Activated CD8-positive, alpha-beta T cell treated with anti-CD3 and anti-CD28 coated beads for 36 hours (primary cell): ENCODE results near the gene GAPDHS. TPM values are rescaled to one million over a fixed set of nuclear protein-coding genes. Genes with fewer than 3 reads are reported as not detected.

Experiments used
- ATAC-seq: fragments of 200-7000 bp; cut with Tn5 transposase; one replicate; pipeline ENCODE4 v1.10.0; 2021; ENCODE audit warnings: mild to moderate bottlenecking, moderate library complexity
- CTCF ChIA-PET: fragments of 350-600 bp; sonication (Branson Sonifier 250); formaldehyde crosslinking; loops from one replicate; lab custom pipeline; 2021; ENCODE audit warnings: antibody characterized with exemption; lab: Charles Lee
- POLR2A ChIA-PET: fragments of 350-600 bp; sonication (Branson Sonifier 250); formaldehyde crosslinking; loops from one replicate; lab custom pipeline; 2021; ENCODE audit warnings: antibody characterized with exemption; lab: Charles Lee
- DNase-seq: peaks from one replicate; pipeline ENCODE4 v3.0.0-alpha.2; 2020
- H3K27ac Mint-ChIP-seq: one replicate; pipeline ENCODE4 v1.8.0; 2021; ENCODE audit warnings: mild to moderate bottlenecking, mixed read lengths
- H3K27me3 Mint-ChIP-seq: one replicate; pipeline ENCODE4 v1.8.0; 2021; ENCODE audit warnings: mixed read lengths
- H3K36me3 Mint-ChIP-seq: one replicate; pipeline ENCODE4 v1.8.0; 2021; ENCODE audit warnings: low read depth, mixed read lengths
- H3K4me1 Mint-ChIP-seq: one replicate; pipeline ENCODE4 v1.8.0; 2021; ENCODE audit warnings: low read depth, mixed read lengths
- H3K4me3 Mint-ChIP-seq: one replicate; pipeline ENCODE4 v1.8.0; 2021; ENCODE audit warnings: mild to moderate bottlenecking, moderate library complexity, mixed read lengths
- H3K9me3 Mint-ChIP-seq: one replicate; pipeline ENCODE4 v1.8.0; 2021; ENCODE audit warnings: mixed read lengths
- intact Hi-C: fragments of 100-400 bp; cut with micrococcal nuclease; formaldehyde crosslinking; loops from one replicate; pipeline ENCODE4 v1.10.0; 2022
- total RNA-seq, 2 experiments: library from RNA; stranded (reverse); gene quantifications; one replicate each; pipeline ENCODE4 v1.2.3, GENCODE V29; 2021
- TF ChIP-seq, protein P1 (sequence below): fragments of 200-600 bp; IDR thresholded peaks from one replicate; pipeline ENCODE4 v1.8.0; 2022; ENCODE audit warnings: antibody characterized with exemption, mild to moderate bottlenecking

Gene GAPDHS
- total RNA-seq, 2 experiments from 2014 or later, result not detected

DNA sequence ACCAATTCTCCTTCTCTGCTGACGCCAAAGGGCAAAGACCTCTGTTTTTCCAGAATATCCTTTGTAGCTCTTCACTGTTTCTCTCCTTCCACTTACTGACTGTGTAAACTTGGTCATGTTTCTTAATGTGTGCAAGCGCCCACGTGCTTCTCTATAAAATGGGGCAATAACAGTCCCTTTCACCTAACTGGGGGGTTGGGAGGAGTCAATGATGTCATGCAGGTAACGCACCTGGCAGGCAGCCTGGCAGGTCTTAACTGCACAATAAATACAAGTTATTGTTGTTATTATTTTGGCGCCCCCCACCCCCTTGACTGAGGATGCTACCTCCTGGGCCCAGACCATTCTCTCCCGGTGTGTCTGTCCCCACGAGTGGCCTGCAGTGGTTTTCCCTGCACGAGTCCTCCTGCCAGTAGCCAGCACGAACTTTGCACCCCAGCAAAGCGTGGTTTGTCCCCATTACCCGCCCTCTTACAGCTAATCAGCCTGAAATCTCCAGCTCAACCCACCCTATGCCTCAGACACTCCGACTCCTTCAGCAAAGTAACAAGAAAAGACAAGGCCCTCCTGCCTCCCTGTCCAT, 10.4 kb upstream of the GAPDHS start:
- POLR2A ChIA-PET, result no interaction called here
- intact Hi-C loops, result no loop called here
- CTCF ChIA-PET, result no interaction called here
- Mint-ChIP-seq H3K27me3 (peaks cover 9% of the 10 kb centered on the region), H3K9me3 (no peaks in the 10 kb centered on the region), H3K4me3 (no peak overlapping the region), H3K4me1 (no peaks in the 10 kb centered on the region), H3K27ac (no peak overlapping the region), H3K36me3 (no peaks in the 10 kb centered on the region)
- TF ChIP-seq, protein P1, sequence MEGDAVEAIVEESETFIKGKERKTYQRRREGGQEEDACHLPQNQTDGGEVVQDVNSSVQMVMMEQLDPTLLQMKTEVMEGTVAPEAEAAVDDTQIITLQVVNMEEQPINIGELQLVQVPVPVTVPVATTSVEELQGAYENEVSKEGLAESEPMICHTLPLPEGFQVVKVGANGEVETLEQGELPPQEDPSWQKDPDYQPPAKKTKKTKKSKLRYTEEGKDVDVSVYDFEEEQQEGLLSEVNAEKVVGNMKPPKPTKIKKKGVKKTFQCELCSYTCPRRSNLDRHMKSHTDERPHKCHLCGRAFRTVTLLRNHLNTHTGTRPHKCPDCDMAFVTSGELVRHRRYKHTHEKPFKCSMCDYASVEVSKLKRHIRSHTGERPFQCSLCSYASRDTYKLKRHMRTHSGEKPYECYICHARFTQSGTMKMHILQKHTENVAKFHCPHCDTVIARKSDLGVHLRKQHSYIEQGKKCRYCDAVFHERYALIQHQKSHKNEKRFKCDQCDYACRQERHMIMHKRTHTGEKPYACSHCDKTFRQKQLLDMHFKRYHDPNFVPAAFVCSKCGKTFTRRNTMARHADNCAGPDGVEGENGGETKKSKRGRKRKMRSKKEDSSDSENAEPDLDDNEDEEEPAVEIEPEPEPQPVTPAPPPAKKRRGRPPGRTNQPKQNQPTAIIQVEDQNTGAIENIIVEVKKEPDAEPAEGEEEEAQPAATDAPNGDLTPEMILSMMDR, result no peak
- no peak for DNase-seq
- no peak for ATAC-seq

GRCh38 chr19:35524181-35524837, 8.9 kb upstream of the GAPDHS start:
- H3K27me3 Mint-ChIP-seq, result peaks cover 20% of the 10 kb centered on the region
- TF ChIP-seq, protein P1, result no peak
- ATAC-seq, result no peak
- no peaks in the 10 kb centered on the region for H3K36me3 Mint-ChIP-seq
- H3K4me3 Mint-ChIP-seq, result no peak overlapping the region
- no peaks in the 10 kb centered on the region for H3K4me1 Mint-ChIP-seq
- no peak for DNase-seq
- ChIA-PET CTCF (interaction anchor here (1.1 kb wide), 1 partner anchor 14 kb away, joined by 4 read pairs; no protein-coding TSS in a partner anchor), POLR2A (no interaction called here)
- no peaks in the 10 kb centered on the region for H3K9me3 Mint-ChIP-seq
- H3K27ac Mint-ChIP-seq, result no peak overlapping the region
- intact Hi-C loops, result no loop called here

GRCh38 chr19:35525873-35526272, 7.4 kb upstream of the GAPDHS start:
- H3K27ac Mint-ChIP-seq, result no peak overlapping the region
- H3K27me3 Mint-ChIP-seq, result peaks cover 23% of the 10 kb centered on the region
- ChIA-PET CTCF (interaction anchor here (0.7 to 1.4 kb wide), 2 partner anchors 16 to 23 kb away, joined by 3 to 5 read pairs; no protein-coding TSS in a partner anchor), POLR2A (interaction anchor here (0.8 kb wide), 1 partner anchor 17 kb away, joined by 3 read pairs; no protein-coding TSS in a partner anchor)
- no peaks in the 10 kb centered on the region for H3K4me1 Mint-ChIP-seq
- TF ChIP-seq, protein P1, result no peak
- H3K4me3 Mint-ChIP-seq, result no peak overlapping the region
- H3K36me3 Mint-ChIP-seq, result no peaks in the 10 kb centered on the region
- no peaks in the 10 kb centered on the region for H3K9me3 Mint-ChIP-seq
- intact Hi-C loops, result no loop called here
- no peak for ATAC-seq
- no peak for DNase-seq

DNA sequence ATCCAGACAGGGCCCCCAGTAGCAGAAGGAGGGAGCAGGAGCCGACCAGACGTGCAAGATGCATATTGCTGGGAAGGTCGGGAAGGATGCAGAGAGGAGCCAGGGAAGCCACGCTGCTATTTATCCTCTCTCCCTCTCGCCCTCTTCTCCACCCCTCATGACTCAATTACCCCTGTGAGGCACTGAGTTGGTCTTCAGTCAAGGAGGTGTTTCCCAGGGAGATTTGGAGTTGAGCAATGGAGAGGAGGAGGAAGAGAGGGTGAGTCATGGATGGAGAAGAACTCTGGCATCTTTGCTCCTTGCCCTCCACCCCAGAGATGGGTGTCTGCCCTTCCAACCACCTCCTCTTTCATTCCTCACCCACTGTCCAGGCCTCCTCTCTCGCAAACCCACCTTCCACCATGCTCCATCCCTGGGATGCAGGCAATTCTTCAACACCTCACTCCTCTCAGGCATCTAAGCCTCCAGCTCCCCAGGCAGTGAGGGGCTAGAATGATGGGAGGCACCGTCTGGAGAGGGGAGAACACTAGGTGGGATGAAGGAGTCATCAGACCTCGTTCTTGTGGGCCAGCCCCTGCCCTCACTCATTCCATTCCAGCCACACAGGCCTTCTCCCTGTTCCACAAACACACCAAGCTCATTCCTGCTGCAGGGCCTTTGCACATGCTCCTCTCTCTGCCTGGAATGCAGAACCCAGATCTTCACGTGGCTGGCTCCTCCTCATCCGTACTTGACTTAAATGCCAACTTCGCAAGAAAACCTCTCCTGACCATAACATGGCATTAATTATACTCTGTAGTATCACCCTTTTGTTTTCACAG, 4.8 kb upstream of the GAPDHS start, which contains the start of gene SBSN:
Gene SBSN, minus strand, starts transcription at position 94 of the 821 bp plus-strand sequence. Its CDS starts 30 bp downstream, at position 64.
- POLR2A ChIA-PET, result no interaction called here
- ATAC-seq, result no peak
- CTCF ChIA-PET, result no interaction called here

More for the DNA sequence above, 4.8 kb upstream of the GAPDHS start, which contains the start of gene SBSN:
- peaks cover 5% of the 10 kb centered on the region for H3K4me1 Mint-ChIP-seq
- no peak for DNase-seq
- H3K4me3 Mint-ChIP-seq, result no peak within 1 kb of the TSS
- TF ChIP-seq, protein P1, result no peak
- no peaks in the 10 kb centered on the region for H3K36me3 Mint-ChIP-seq
- intact Hi-C loops, result no loop called here
- peaks cover 31% of the 10 kb centered on the region for H3K27me3 Mint-ChIP-seq
- H3K9me3 Mint-ChIP-seq, result no peaks in the 10 kb centered on the region
- no peak within 1 kb of the TSS for H3K27ac Mint-ChIP-seq
